Heart left ventricle (tissue), 13 donors: Measurements from ENCODE around the gene ZNF488.

Source experiments
- CTCF ChIP-seq, 12 donors: fragments of 200-600 bp; sonication (generic) in 4 of 12; IDR thresholded peaks; one replicate each; pipeline versions ENCODE4 v1.5.0 to v1.8.0; 2018 to 2022; ENCODE audit warnings: antibody characterized with exemption in 12 of 12, mild to moderate bottlenecking in 5 of 12
- POLR2A ChIP-seq, 2 donors: fragments of 450-650 bp; IDR thresholded peaks; one replicate each; pipeline ENCODE4 v1.6.1; 2017; ENCODE audit warnings: antibody characterized with exemption in 2 of 2, mild to moderate bottlenecking in 2 of 2, moderate library complexity in 2 of 2
- donor health status: ischemic (EF 13 %, LVEDD 7.1; RV severe dilation, severe dysfunction).
- donor health status: DM: no; HTN: yes; CAD: no.
- donor health status: DM: no; HTN: no; CAD: no.
- donor health status: ischemic (EF 25% LVEDD 6.9; RV normal size, moderate dysfunction).
- donor health status: ischemic (EF 25% LVEDD 5.7; RV mildly dilated, moderate dysfunction).
- donor health status: ischemic (EF 35%, LVEDD 5.7; RV mildly dilated, moderate dysfunction).
- donor health status: nonischemic (EF 11% LVEDD 7.7; RV severe dilation, severe dysfunction).
- donor health status: DM: yes; HTN: yes; CAD: no.
- donor health status: PGD.
- donor health status: ischemic (EF 29% LVEDD 5.4; RV normal size, mild dysfunction).
- donor health status: nonischemic (EF 23%, LVEDD 6.1; RV moderate dilation, normal function).

DNA sequence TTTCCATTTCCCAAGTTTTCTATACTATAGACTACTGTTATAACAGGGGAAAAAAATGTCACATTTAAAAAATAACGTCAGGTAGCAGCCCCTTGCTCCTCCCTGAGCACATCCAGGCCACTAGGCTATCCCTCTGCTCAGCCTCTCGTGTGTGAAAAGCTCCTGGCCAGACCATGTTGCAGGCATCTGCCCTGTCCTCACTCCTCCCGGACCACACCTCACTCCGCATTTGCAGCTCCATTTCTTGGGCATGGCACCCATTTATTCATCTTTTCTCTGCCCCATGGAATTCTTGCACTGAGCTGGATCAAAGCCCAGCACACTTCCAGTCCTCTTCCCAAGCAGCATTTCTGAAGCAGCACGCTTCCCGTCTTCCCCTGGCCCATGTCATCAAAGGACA, 63.3 kb downstream of the ZNF488 start:
- TF ChIP-seq CTCF (IDR thresholded peaks at IDR 0.05) = no peak
- no peak for TF ChIP-seq POLR2A (IDR thresholded peaks at IDR 0.05)
